ENCODE measurements around the gene DUOX2. TPM values are rescaled to one million over a fixed set of nuclear protein-coding genes. Genes with fewer than 3 reads are reported as not detected.
"Not testable (repeated sequence)": the region's sequence is repeated elsewhere in the genome, so short reads cannot be mapped to it uniquely, and the experiment has no call there.

DUOX2 gene
- total RNA-seq, 1 donor from 2014 or later: 1.2 TPM

GRCh38 chr15:45102226-45102625 is 11.7 kb downstream of the DUOX2 start:
- DNase-seq (ENCODE audit: low spot score): no peak

- no peak for DNase-seq (ENCODE audit: low spot score)
Measured at GRCh38 chr15:45101749-45102148, 12.2 kb downstream of the DUOX2 start.

GRCh38 chr15:45100884-45101625 is 12.9 kb downstream of the DUOX2 start:
- no peak for DNase-seq (ENCODE audit: low spot score)

GRCh38 chr15:45099549-45100165 is 14.3 kb downstream of the DUOX2 start:
- no peak for DNase-seq (ENCODE audit: low spot score)

- DNase-seq (ENCODE audit: low spot score): no peak
Measured at GRCh38 chr15:45097466-45097865, 16.5 kb downstream of the DUOX2 start.

GRCh38 chr15:45095661-45096060 is 18.3 kb downstream of the DUOX2 start:
- no peak for DNase-seq (ENCODE audit: low spot score)

- DNase-seq (ENCODE audit: low spot score): peak; percentile 64
Measured at GRCh38 chr15:45094358-45094730, 19.6 kb downstream of the DUOX2 start.

- no peak for DNase-seq (ENCODE audit: low spot score)
Measured at GRCh38 chr15:45093622-45094357, 20.2 kb downstream of the DUOX2 start.

- DNase-seq (ENCODE audit: low spot score): no peak
Measured at GRCh38 chr15:45093013-45093412, 21.0 kb downstream of the DUOX2 start.

GRCh38 chr15:45091576-45091975 is 22.4 kb downstream of the DUOX2 start:
- DNase-seq (ENCODE audit: low spot score): no peak

- peak; percentile 72 for DNase-seq (ENCODE audit: low spot score)
Measured at GRCh38 chr15:45091161-45091560, 22.8 kb downstream of the DUOX2 start.

- DNase-seq (ENCODE audit: low spot score): peak; percentile 94
Measured at GRCh38 chr15:45089712-45090373, 24.1 kb downstream of the DUOX2 start.

GRCh38 chr15:45088801-45089711 is 24.9 kb downstream of the DUOX2 start:
- DNase-seq (ENCODE audit: low spot score): peak; percentile 85

- peak; percentile 34 for DNase-seq (ENCODE audit: low spot score)
Measured at GRCh38 chr15:45087513-45087912, 26.5 kb downstream of the DUOX2 start.

- no peak for DNase-seq (ENCODE audit: low spot score)
Measured at GRCh38 chr15:45084163-45084562, 29.8 kb downstream of the DUOX2 start.

GRCh38 chr15:45083223-45083622 is 30.7 kb downstream of the DUOX2 start:
- no peak for DNase-seq (ENCODE audit: low spot score)

GRCh38 chr15:45082412-45082811 is 31.6 kb downstream of the DUOX2 start:
- not testable (repeated sequence) for DNase-seq (ENCODE audit: low spot score)

- DNase-seq (ENCODE audit: low spot score): not testable (repeated sequence)
Measured at GRCh38 chr15:45080593-45080992, 33.4 kb downstream of the DUOX2 start.

GRCh38 chr15:45079628-45080246 is 34.2 kb downstream of the DUOX2 start:
- DNase-seq (ENCODE audit: low spot score): peak; percentile 52

GRCh38 chr15:45079201-45079600 is 34.8 kb downstream of the DUOX2 start:
- DNase-seq (ENCODE audit: low spot score): not testable (repeated sequence)

Measured in umbilical cord (tissue), 2 donors.